ENCODE results near the gene PPIG. TPM values are rescaled to one million over a fixed set of nuclear protein-coding genes. Genes with fewer than 3 reads are reported as not detected.

Gene PPIG
- polyA plus RNA-seq, 1 of the 3 experiments (the other 2 are of a cell fraction) = 8.3 TPM

- WGBS (ENCODE audit: low lambda C conversion rate) = 98% methylated on average over 2 of the region's 2 CpGs
- POLR2A ChIA-PET = no interaction called here
- no peaks in the 10 kb centered on the region for H3K27me3 ChIP-seq (ENCODE audit: insufficient read depth)
- DNase-seq = no peak
- CTCF ChIA-PET = interaction anchor here (1.2 to 3.9 kb wide), 3 partner anchors 11 to 54 kb away, joined by 3 to 21 read pairs (median 4); no protein-coding TSS in a partner anchor
- peaks cover 48 to 50% of the 10 kb centered on the region in 2 experiments for H3K36me3 ChIP-seq (replicated peaks in 1 of 2; ENCODE audit: control insufficient read depth in 1 of 2, insufficient read depth in 2 of 2, low read length in 1 of 2)
- no peaks in the 10 kb centered on the region for H3K9me3 ChIP-seq
- no peaks in the 10 kb centered on the region for H3K79me2 ChIP-seq (ENCODE audit: insufficient read depth)
- no peak for TF ChIP-seq FOSL2 (IDR thresholded peaks at IDR 0.05; ENCODE audit: borderline replicate concordance, low read depth)
- TF ChIP-seq ZBTB33 (IDR thresholded peaks at IDR 0.05; ENCODE audit: borderline replicate concordance, low read depth) = no peak
- TF ChIP-seq TCF12 (IDR thresholded peaks at IDR 0.05) = no peak
- TF ChIP-seq CHD2 (IDR thresholded peaks at IDR 0.05; ENCODE audit: low read length, partially characterized antibody) = no peak
- no peak for TF ChIP-seq PBX3 (IDR thresholded peaks at IDR 0.05)
- TF ChIP-seq SIN3A (IDR thresholded peaks at IDR 0.05; ENCODE audit: borderline replicate concordance, low read depth, low read length) = no peak
- no peak for TF ChIP-seq TAF1 (IDR thresholded peaks at IDR 0.05; ENCODE audit: borderline replicate concordance, low read depth, low read length)
- no peak for TF ChIP-seq POLR2AphosphoS5 (IDR thresholded peaks at IDR 0.05; ENCODE audit: low read depth, low read length)
- TF ChIP-seq MXI1 (IDR thresholded peaks at IDR 0.05; ENCODE audit: low read depth, low read length) = no peak
- no peak for TF ChIP-seq JUND (IDR thresholded peaks at IDR 0.05)
- TF ChIP-seq EP300 (IDR thresholded peaks at IDR 0.05; ENCODE audit: borderline replicate concordance in 1 of 2, low read depth in 1 of 2, low read length in 1 of 2) = no peak
- TF ChIP-seq RXRA (IDR thresholded peaks at IDR 0.05; ENCODE audit: borderline replicate concordance, low read depth) = no peak
- no peak for TF ChIP-seq GATA2 (CRISPR knock-in tag; IDR thresholded peaks at IDR 0.05)
- no peak for TF ChIP-seq MEF2A (IDR thresholded peaks at IDR 0.05; ENCODE audit: borderline replicate concordance, low read depth)
- TF ChIP-seq FOXJ3 (CRISPR knock-in tag; IDR thresholded peaks at IDR 0.05) = no peak
- no peak for TF ChIP-seq REST (IDR thresholded peaks at IDR 0.05; ENCODE audit: low read depth, low read length)
- no peak overlapping the region for H2AFZ ChIP-seq (ENCODE audit: low read depth)
- no peaks in the 10 kb centered on the region for H3K9me2 ChIP-seq
- no peak overlapping the region for H3K4me3 ChIP-seq (ENCODE audit: low read depth in 2 of 2, low read length in 1 of 2)
- H4K20me1 ChIP-seq (ENCODE audit: insufficient read depth) = no peaks in the 10 kb centered on the region
- H3F3A ChIP-seq (replicated peaks; ENCODE audit: insufficient read depth) = peaks cover 6% of the 10 kb centered on the region
- no peaks in the 10 kb centered on the region; a peak in 1 of 4 replicates for H3K4me1 ChIP-seq (ENCODE audit: control insufficient read depth in 1 of 2, insufficient read depth in 2 of 2, low read depth in 1 of 2, low read length in 1 of 2)
- H3K4me2 ChIP-seq = no peak overlapping the region
- H3K9ac ChIP-seq = no peak overlapping the region
- no peak overlapping the region for H3K27ac ChIP-seq (ENCODE audit: low read depth in 2 of 2, low read length in 1 of 2)
These were observed 56.0 kb downstream of the PPIG start for GRCh38 chr2:169640104-169640503.
